K562 (cell line): ENCODE measurements around the gene CDC14A. TPM values are rescaled to one million over a fixed set of nuclear protein-coding genes. Genes with fewer than 3 reads are reported as not detected.

Experiments used
- BHLHE40 ChIP-seq: IDR thresholded peaks from 2 replicates; pipeline ENCODE4 v1.6.1; 2011; ENCODE audit warnings: low read length, improper control_type of control experiment
- BRD4 ChIP-seq: fragments of 200-600 bp; sonication (generic); IDR thresholded peaks from 2 replicates; pipeline ENCODE4 v1.6.1; 2017; ENCODE audit warnings: inconsistent platforms
- DDX20 ChIP-seq: fragments of 450-650 bp; IDR thresholded peaks from 2 replicates; pipeline ENCODE4 v1.6.1; 2016; ENCODE audit warnings: missing genetic modification characterization, low read depth, mild to moderate bottlenecking, missing compliant biosample characterization, moderate library complexity
- DMBX1 ChIP-seq: fragments of 250-450 bp; sonication (Bioruptor Pico); IDR thresholded peaks from 2 replicates; pipeline ENCODE4 v1.8.0; 2022; ENCODE audit warnings: inconsistent platforms, mild to moderate bottlenecking, moderate library complexity, borderline replicate concordance
- EP400 ChIP-seq: fragments of 450-650 bp; IDR thresholded peaks from 2 replicates; pipeline ENCODE4 v1.6.1; 2017; ENCODE audit warnings: antibody characterized with exemption, mild to moderate bottlenecking, moderate library complexity
- FOXJ2 ChIP-seq: fragments of 200-800 bp; sonication (Bioruptor generic); IDR thresholded peaks from 2 replicates; pipeline ENCODE4 v1.6.1; 2016; ENCODE audit warnings: missing genetic modification characterization, missing compliant biosample characterization
- FOXM1 ChIP-seq, 2 experiments: fragments of 450-650 bp in 1 of 2; sonication (generic) in 1 of 2; formaldehyde crosslinking in 1 of 2; IDR thresholded peaks; 2 replicates each; pipeline versions ENCODE4 v1.6.1 to v1.9.0; 2017 to 2022; ENCODE audit warnings: low read depth in 2 of 2, mild to moderate bottlenecking in 2 of 2, missing genetic modification reagents in 1 of 2, moderate library complexity in 1 of 2
- GTF2E2 ChIP-seq: fragments of 200-800 bp; sonication (Bioruptor generic); IDR thresholded peaks from 2 replicates; pipeline ENCODE4 v1.6.1; 2016; ENCODE audit warnings: missing genetic modification characterization, missing compliant biosample characterization
- HDAC1 ChIP-seq, 2 experiments: fragments of 450-650 bp; IDR thresholded peaks; 2 replicates each; pipeline ENCODE4 v1.6.1; 2016 to 2017; ENCODE audit warnings: inconsistent platforms in 1 of 2, mild to moderate bottlenecking in 1 of 2, moderate library complexity in 1 of 2
- IRF2 ChIP-seq: sonication (generic); formaldehyde crosslinking; IDR thresholded peaks from 2 replicates; pipeline ENCODE4 v1.8.1; 2022; ENCODE audit warnings: mild to moderate bottlenecking, missing genetic modification reagents
- JUN ChIP-seq, 2 experiments: sonication (generic) in 1 of 2; formaldehyde crosslinking in 1 of 2; IDR thresholded peaks; 2 replicates each; pipeline versions ENCODE4 v1.6.1 to v1.8.0; 2012 to 2022; ENCODE audit warnings: borderline replicate concordance in 2 of 2, mild to moderate bottlenecking in 2 of 2, improper control_type of control experiment in 1 of 2, low read depth in 1 of 2, low read length in 1 of 2, missing genetic modification reagents in 1 of 2
- L3MBTL2 ChIP-seq: fragments of 450-650 bp; IDR thresholded peaks from 2 replicates; pipeline ENCODE4 v1.6.1; 2016; ENCODE audit warnings: mild to moderate bottlenecking, moderate library complexity
- MECOM ChIP-seq: fragments of 250-450 bp; sonication (Bioruptor Pico); IDR thresholded peaks from 2 replicates; pipeline ENCODE4 v1.8.0; 2022; ENCODE audit warnings: inconsistent platforms
- PURB ChIP-seq: sonication (generic); formaldehyde crosslinking; IDR thresholded peaks from 2 replicates; pipeline ENCODE4 v1.9.0; 2021; ENCODE audit warnings: low read depth, mild to moderate bottlenecking, missing genetic modification reagents
- TEAD1 ChIP-seq, 2 experiments: fragments of 450-650 bp in 1 of 2; sonication (generic) in 1 of 2; formaldehyde crosslinking; IDR thresholded peaks; 2 replicates each; pipeline versions ENCODE4 v1.4.0 to v1.8.0; 2020 to 2022; ENCODE audit warnings: mild to moderate bottlenecking in 2 of 2, missing genetic modification reagents in 1 of 2
- ZNF318 ChIP-seq, 2 experiments: fragments of 450-650 bp; IDR thresholded peaks; 2 replicates each; pipeline ENCODE4 v1.6.1; 2016; ENCODE audit warnings: mild to moderate bottlenecking in 2 of 2, borderline replicate concordance in 1 of 2, low read depth in 1 of 2, moderate library complexity in 1 of 2
- polyA plus RNA-seq, 8 experiments: library from polyadenylated mRNA; depleted of rRNA in 4 of 8; stranded (reverse) in 5 of 8; unstranded in 3 of 8; fragments of >200 nt; fragmentation: Nextera tagmentation in 2 of 8; fragmentation: Illumina TruSeq in 1 of 8; extraction: Ambion mirVana in 2 of 8; extraction: Trizol in 1 of 8; gene quantifications; 2 replicates each; pipeline versions ENCODE4 v1.2.1 to v1.2.3, GENCODE V29; 2011 to 2014; ENCODE audit warnings: inconsistent platforms in 1 of 8, missing spikeins in 1 of 8
- total RNA-seq, 7 experiments: library from RNA; depleted of rRNA in 6 of 7; stranded (reverse); fragments of >200 nt in 6 of 7; fragmentation: Illumina TruSeq in 2 of 7; extraction: Trizol in 2 of 7; gene quantifications; 2 replicates each; pipeline versions ENCODE4 v1.2.1 to v1.2.3, GENCODE V29; 2011 to 2021; ENCODE audit warnings: low replicate concordance in 1 of 7
- TF ChIP-seq, protein P1 (sequence below): fragments of 250-450 bp; sonication (Bioruptor Pico); IDR thresholded peaks from 2 replicates; pipeline ENCODE4 v1.8.0; 2022; ENCODE audit warnings: inconsistent platforms

Gene CDC14A
- total and polyA plus RNA-seq, 9 of the 15 experiments (the other 6 are each of a cell fraction or from before 2014, with no cell fraction given), result 17.0 to 74.3 (median 33.4) TPM

- TF ChIP-seq ZNF318 (IDR thresholded peaks at IDR 0.05; ENCODE audit: borderline replicate concordance in 1 of 2, low read depth in 1 of 2) (peak in 1 of 2 experiments; percentile 89; a peak in 2 of 4 replicates), PURB (CRISPR knock-in tag) (no peak), DMBX1 (CRISPR knock-in tag) (0 out of 2 replicates have a peak, but pooled peaks have one; percentile 51), BHLHE40 (peak; percentile 94), HDAC1 (IDR thresholded peaks at IDR 0.05) (peak in 1 of 2 experiments; percentile 82; a peak in 2 of 4 replicates), DDX20 (tag) (no peak), IRF2 (CRISPR knock-in tag) (no peak), L3MBTL2 (peak; percentile 50; the same call in 1 of the 2 replicates), MECOM (no peak), JUN (IDR thresholded peaks at IDR 0.05; ENCODE audit: borderline replicate concordance, low read depth, low read length) (no peak; the same call in 1 of the 2 replicates), JUN (CRISPR knock-in tag; IDR thresholded peaks at IDR 0.05; ENCODE audit: borderline replicate concordance) (no peak), BRD4 (no peak), FOXJ2 (tag) (peak; percentile 62), EP400 (peak; percentile 50; the same call in 1 of the 2 replicates), TEAD1 (CRISPR knock-in tag; IDR thresholded peaks at IDR 0.05) (peak in 1 of 2 experiments; percentile 86; a peak in 2 of 4 replicates), GTF2E2 (tag) (0 out of 2 replicates have a peak, but pooled peaks have one; percentile 22), FOXM1 (IDR thresholded peaks at IDR 0.05; ENCODE audit: low read depth) (0 out of 2 replicates have a peak, but pooled peaks have one; percentile 40), FOXM1 (CRISPR knock-in tag; IDR thresholded peaks at IDR 0.05; ENCODE audit: low read depth) (no peak)
- TF ChIP-seq, protein P1, sequence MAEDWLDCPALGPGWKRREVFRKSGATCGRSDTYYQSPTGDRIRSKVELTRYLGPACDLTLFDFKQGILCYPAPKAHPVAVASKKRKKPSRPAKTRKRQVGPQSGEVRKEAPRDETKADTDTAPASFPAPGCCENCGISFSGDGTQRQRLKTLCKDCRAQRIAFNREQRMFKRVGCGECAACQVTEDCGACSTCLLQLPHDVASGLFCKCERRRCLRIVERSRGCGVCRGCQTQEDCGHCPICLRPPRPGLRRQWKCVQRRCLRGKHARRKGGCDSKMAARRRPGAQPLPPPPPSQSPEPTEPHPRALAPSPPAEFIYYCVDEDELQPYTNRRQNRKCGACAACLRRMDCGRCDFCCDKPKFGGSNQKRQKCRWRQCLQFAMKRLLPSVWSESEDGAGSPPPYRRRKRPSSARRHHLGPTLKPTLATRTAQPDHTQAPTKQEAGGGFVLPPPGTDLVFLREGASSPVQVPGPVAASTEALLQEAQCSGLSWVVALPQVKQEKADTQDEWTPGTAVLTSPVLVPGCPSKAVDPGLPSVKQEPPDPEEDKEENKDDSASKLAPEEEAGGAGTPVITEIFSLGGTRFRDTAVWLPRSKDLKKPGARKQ, result no peak
These were observed 87.9 kb downstream of the CDC14A start (continued) for GRCh38 chr1:100440075-100440809.
